Measurements from ENCODE around the gene DDX39A. TPM values are rescaled to one million over a fixed set of nuclear protein-coding genes. Genes with fewer than 3 reads are reported as not detected.

DDX39A gene
- polyA plus RNA-seq, 4 donors = 61.9 to 139 (median 125) TPM

DNA sequence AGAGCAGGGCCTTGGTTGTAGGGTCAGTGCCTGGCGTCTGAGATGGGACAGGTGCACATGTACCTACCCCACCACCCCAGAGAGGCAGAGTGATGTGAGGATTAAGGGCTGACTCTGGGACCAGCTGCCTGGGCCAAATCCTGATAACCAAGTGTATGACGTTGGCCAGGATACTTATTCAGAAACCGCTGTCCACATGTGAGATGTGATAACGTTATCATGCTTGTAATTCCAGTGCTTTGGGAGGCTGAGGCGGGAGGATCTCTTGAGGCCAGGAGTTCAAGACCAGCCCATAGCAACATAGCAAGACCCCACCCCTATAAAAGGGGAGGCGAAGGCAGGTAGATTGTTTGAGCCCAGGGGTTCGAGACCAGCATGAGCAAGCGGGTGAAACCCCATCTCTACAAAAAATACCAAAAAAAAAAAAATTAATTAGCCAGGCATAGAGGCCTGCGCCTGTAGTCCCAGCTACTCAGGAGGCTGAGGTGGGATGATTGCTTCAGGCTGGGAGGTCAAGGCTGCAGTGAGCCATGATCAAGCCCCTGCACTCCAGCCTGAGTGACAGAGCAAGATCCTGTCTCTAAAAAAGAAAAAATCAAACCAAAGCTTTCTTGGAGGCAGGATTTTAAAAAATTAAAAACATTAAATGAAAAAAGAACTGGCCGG is 27.9 kb downstream of the DDX39A start:
- H3K4me1 ChIP-seq (ENCODE audit: control insufficient read depth in 3 of 3, insufficient read depth in 2 of 3, low read depth in 1 of 3, low read length in 2 of 3) = no peaks in the 10 kb centered on the region
- no peak overlapping the region for H3K4me3 ChIP-seq (ENCODE audit: low read depth in 1 of 3, low read length in 3 of 3)
- H3K36me3 ChIP-seq (ENCODE audit: control insufficient read depth in 3 of 3, insufficient read depth in 2 of 3, low read depth in 1 of 3, low read length in 3 of 3) = peaks cover 12 to 69% (median 19%) of the 10 kb centered on the region in 3 donors
- DNase-seq = no peak
- H3K9me3 ChIP-seq (ENCODE audit: control insufficient read depth in 2 of 2, insufficient read depth in 1 of 2, low read depth in 1 of 2, low read length in 1 of 2) = no peaks in the 10 kb centered on the region
- no peak overlapping the region for H3K27ac ChIP-seq (ENCODE audit: low read depth in 1 of 3, low read length in 2 of 3)
- H3K27me3 ChIP-seq (ENCODE audit: control insufficient read depth in 3 of 3, insufficient read depth in 3 of 3, low read length in 3 of 3) = no peaks in the 10 kb centered on the region
- FAIRE-seq = no peak
- WGBS, 3 donors = 91 to 92% (median 92%) methylated on average over 10 of the region's 10 CpGs

DNA sequence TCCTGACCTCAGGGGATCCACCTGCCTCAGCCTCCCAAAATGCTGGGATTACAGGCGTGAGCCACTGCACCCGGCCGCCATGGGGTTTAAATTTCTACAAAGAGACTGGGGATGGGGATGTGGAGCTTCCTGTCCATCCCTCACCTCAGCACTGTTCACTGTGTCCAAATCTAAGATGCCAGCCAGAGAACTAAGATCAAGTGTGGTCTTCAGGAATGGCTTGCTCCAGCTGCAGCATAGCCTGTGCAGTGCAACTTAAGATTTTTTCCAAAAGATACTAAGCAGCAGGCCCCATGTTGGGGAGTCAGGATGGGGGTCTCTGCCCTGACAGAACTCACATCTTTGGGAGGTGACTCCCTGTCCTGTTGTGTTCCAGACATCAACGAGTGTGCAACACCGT is 28.6 kb downstream of the DDX39A start:
- DNase-seq (no peak), FAIRE-seq (no peak)
- no peaks in the 10 kb centered on the region for H3K27me3 ChIP-seq (ENCODE audit: control insufficient read depth in 3 of 3, insufficient read depth in 3 of 3, low read length in 3 of 3)
- H3K4me1 ChIP-seq (ENCODE audit: control insufficient read depth in 3 of 3, insufficient read depth in 2 of 3, low read depth in 1 of 3, low read length in 2 of 3) = no peaks in the 10 kb centered on the region
- H3K4me3 ChIP-seq (ENCODE audit: low read depth in 1 of 3, low read length in 3 of 3) = no peak overlapping the region
- peaks cover 12 to 63% (median 19%) of the 10 kb centered on the region in 3 donors for H3K36me3 ChIP-seq (ENCODE audit: control insufficient read depth in 3 of 3, insufficient read depth in 2 of 3, low read depth in 1 of 3, low read length in 3 of 3)
- no peaks in the 10 kb centered on the region for H3K9me3 ChIP-seq (ENCODE audit: control insufficient read depth in 2 of 2, insufficient read depth in 1 of 2, low read depth in 1 of 2, low read length in 1 of 2)
- no peak overlapping the region for H3K27ac ChIP-seq (ENCODE audit: low read depth in 1 of 3, low read length in 2 of 3)
- 94 to 98% (median 96%) methylated on average over 5 of the region's 5 CpGs for WGBS, 3 donors

DNA sequence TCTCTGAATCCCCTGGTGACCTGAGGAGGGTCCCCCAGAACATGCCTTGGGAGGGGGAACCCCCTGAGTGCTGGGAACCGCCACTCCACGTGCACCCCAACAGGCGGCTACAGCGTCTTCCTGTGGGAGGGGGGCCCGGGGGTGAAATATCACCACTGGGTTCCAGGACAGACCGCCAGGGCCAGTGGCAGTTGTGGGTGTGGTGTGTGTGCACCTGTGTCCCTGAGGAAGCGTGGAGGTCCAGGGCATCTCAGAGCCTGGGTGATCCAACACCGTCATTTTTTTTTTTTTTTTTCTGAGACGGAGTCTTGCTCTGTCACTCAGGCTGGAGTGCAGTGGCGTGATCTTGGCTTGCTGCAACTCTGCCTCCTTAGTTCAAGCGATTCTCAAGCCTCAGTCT is 33.6 kb downstream of the DDX39A start:
- Histone ChIP-seq H3K9me3 (ENCODE audit: control insufficient read depth in 2 of 2, insufficient read depth in 1 of 2, low read depth in 1 of 2, low read length in 1 of 2) (no peaks in the 10 kb centered on the region), H3K4me1 (ENCODE audit: control insufficient read depth in 3 of 3, insufficient read depth in 2 of 3, low read depth in 1 of 3, low read length in 2 of 3) (peaks cover 0 to 25% (median 4%) of the 10 kb centered on the region in 3 donors), H3K27me3 (ENCODE audit: control insufficient read depth in 3 of 3, insufficient read depth in 3 of 3, low read length in 3 of 3) (no peaks in the 10 kb centered on the region), H3K4me3 (ENCODE audit: low read depth in 1 of 3, low read length in 3 of 3) (peak overlapping the region in 1 of 3 donors; percentile 17), H3K36me3 (ENCODE audit: control insufficient read depth in 3 of 3, insufficient read depth in 2 of 3, low read depth in 1 of 3, low read length in 3 of 3) (peaks cover under 1 to 20% (median 1%) of the 10 kb centered on the region in 3 donors), H3K27ac (ENCODE audit: low read depth in 1 of 3, low read length in 2 of 3) (peak overlapping the region in 1 of 3 donors; percentile 32)
- FAIRE-seq (no peak), DNase-seq (no peak)
- 43 to 57% (median 55%) methylated on average over 11 of the region's 11 CpGs for WGBS, 3 donors

DNA sequence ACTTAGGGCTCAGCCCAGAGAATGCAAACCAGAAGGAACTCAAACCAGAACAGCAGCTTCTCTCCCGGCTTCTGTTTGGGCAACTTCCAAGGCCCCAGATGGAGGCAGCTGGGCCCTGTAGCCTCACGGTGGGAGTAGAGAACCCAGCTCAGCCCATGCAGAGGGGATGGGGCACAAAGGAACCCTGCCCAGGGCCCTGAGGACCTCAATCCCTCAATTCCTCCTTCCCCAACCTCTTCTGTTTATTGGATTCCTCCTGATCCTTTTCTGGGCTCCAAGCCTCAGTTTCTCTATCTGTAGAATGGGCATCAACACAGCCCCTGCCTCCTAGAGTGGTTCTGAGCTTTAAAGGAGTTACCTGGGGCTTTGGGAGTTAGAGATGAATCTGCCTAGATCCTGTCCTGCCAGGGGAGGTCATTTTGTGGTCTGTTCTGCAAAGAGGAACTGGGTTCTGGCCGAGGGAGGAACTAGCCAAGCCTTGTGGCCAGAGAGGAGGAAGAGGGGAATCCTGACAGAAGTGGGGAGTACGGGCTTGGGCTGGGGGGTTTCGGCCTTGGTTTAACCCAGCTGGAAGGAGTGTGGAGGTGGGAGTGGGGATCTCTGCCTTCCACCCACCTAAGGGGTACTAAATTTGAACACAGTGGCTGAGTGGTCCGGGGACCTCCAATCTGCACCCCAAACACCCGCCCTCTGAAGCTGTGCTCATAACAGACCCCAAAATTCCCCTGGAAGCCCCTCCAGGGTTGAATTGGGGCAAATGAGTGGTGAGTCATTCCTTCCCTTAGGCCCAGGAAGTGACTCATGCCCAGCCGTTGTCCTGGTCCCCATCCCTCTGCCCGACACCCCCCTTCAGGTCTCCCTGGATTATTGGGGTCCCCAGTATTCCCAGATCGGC is 35.2 kb downstream of the DDX39A start:
- 23 to 38% (median 33%) methylated on average over 10 of the region's 10 CpGs for WGBS, 3 donors
- peak; percentile 49 to 64 for DNase-seq

DNA sequence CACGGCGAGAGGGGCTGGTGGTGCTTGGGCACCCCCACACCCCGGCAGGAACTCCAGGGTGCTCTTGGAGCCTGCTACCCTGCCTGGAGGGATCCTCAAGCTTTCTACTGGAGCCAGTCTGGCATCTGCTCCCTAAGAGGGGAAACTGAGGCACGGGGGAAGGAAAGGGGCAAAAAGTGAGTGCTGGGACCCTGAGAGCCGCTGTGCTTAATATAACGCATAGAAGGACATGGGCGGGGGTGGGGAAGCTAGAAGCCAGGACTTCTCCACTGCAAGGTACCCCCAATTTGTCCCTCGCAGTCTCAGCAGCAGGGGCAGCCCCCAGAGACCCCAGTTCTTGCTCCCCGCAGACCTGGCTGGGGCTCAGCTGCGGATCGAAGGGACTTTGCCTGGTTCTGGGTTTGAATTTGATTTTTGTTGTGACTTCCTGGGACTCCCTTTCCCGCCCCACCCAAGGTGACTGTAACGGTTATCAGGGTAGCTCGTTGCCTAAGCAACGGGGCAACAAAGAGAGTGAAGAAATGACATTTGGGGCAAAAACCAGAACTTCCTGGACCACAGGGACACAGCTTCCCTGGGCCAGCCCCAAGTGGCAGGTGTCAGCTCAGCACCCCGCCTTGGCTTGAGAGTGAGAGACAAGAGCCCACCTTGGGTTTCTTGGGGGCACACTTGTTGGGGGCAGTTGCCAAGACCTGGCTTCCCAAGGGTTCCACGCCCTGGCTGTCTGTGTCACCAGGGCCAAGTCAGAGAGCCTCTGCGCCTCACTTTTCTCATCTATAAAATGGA is 37.3 kb downstream of the DDX39A start:
- Histone ChIP-seq H3K4me3 (ENCODE audit: low read depth in 1 of 3, low read length in 3 of 3) (peak overlapping the region; percentile 51 to 79 (median 69)), H3K27me3 (ENCODE audit: control insufficient read depth in 3 of 3, insufficient read depth in 3 of 3, low read length in 3 of 3) (no peaks in the 10 kb centered on the region), H3K9me3 (ENCODE audit: control insufficient read depth in 2 of 2, insufficient read depth in 1 of 2, low read depth in 1 of 2, low read length in 1 of 2) (no peaks in the 10 kb centered on the region), H3K36me3 (ENCODE audit: control insufficient read depth in 3 of 3, insufficient read depth in 2 of 3, low read depth in 1 of 3, low read length in 3 of 3) (peaks cover 0 to 8% (median 0%) of the 10 kb centered on the region in 3 donors), H3K4me1 (ENCODE audit: control insufficient read depth in 3 of 3, insufficient read depth in 2 of 3, low read depth in 1 of 3, low read length in 2 of 3) (peaks cover 0 to 38% (median 4%) of the 10 kb centered on the region in 3 donors), H3K27ac (ENCODE audit: low read depth in 1 of 3, low read length in 2 of 3) (peak overlapping the region; percentile 77 to 94 (median 89))
- FAIRE-seq (no peak), DNase-seq (peak; percentile 86 to 88)
- 2 to 11% (median 5%) methylated on average over 17 to 18 of the region's 18 CpGs for WGBS, 3 donors

More for the DNA sequence above, 35.2 kb downstream of the DDX39A start:
- Histone ChIP-seq H3K27ac (ENCODE audit: low read depth in 1 of 3, low read length in 2 of 3) (peak overlapping the region; percentile 19 to 90 (median 52)), H3K9me3 (ENCODE audit: control insufficient read depth in 2 of 2, insufficient read depth in 1 of 2, low read depth in 1 of 2, low read length in 1 of 2) (no peaks in the 10 kb centered on the region), H3K4me1 (ENCODE audit: control insufficient read depth in 3 of 3, insufficient read depth in 2 of 3, low read depth in 1 of 3, low read length in 2 of 3) (peaks cover 0 to 36% (median 4%) of the 10 kb centered on the region in 3 donors), H3K27me3 (ENCODE audit: control insufficient read depth in 3 of 3, insufficient read depth in 3 of 3, low read length in 3 of 3) (no peaks in the 10 kb centered on the region), H3K4me3 (ENCODE audit: low read depth in 1 of 3, low read length in 3 of 3) (peak overlapping the region; percentile 0 to 48 (median 45)), H3K36me3 (ENCODE audit: control insufficient read depth in 3 of 3, insufficient read depth in 2 of 3, low read depth in 1 of 3, low read length in 3 of 3) (peaks cover 0 to 15% (median 0%) of the 10 kb centered on the region in 3 donors)
- FAIRE-seq = no peak

DNA sequence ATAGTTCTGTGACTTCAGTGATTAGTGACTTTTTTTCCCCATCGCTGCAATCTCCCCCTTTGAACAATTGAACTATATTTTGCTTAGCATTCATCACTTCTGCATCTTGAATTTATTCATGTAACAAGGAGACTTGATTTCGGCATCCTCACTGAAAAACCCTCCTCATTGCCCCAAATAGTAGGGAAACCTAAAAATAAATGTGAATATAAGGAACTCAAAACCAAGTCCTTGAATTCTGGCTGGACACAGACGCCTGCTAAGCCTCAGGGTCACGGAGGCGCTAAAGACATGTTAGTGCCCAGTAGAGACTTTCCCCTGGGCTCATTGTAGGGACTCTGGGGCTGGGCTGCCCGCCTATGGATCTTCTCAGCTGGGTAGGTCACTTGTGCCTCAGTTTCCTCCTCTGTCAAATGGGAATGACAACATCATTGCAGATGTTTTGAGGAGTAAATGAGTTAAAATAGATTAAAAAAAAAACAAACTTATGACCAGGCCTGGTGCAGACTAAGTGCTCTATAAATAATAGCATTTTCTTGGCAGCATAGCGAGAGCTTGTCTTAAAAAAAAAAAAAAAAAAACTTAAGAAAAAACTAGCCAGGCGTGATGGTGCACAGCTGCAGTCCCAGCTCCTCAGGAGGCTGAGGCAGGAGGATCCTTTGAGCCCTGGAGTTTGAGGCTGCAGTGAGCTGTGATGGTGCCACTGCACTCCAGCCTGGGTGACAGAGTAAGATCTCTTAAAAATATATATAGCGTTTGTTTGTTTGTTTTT is 39.7 kb downstream of the DDX39A start:
- Histone ChIP-seq H3K36me3 (ENCODE audit: control insufficient read depth in 3 of 3, insufficient read depth in 2 of 3, low read depth in 1 of 3, low read length in 3 of 3) (no peaks in the 10 kb centered on the region), H3K4me3 (ENCODE audit: low read depth in 1 of 3, low read length in 3 of 3) (no peak overlapping the region), H3K9me3 (ENCODE audit: control insufficient read depth in 2 of 2, insufficient read depth in 1 of 2, low read depth in 1 of 2, low read length in 1 of 2) (no peaks in the 10 kb centered on the region), H3K27ac (ENCODE audit: low read depth in 1 of 3, low read length in 2 of 3) (peak overlapping the region in 2 of 3 donors; percentile 57 to 94), H3K27me3 (ENCODE audit: control insufficient read depth in 3 of 3, insufficient read depth in 3 of 3, low read length in 3 of 3) (no peaks in the 10 kb centered on the region), H3K4me1 (ENCODE audit: control insufficient read depth in 3 of 3, insufficient read depth in 2 of 3, low read depth in 1 of 3, low read length in 2 of 3) (peaks cover 2 to 40% (median 8%) of the 10 kb centered on the region in 3 donors)
- FAIRE-seq (no peak), DNase-seq (no peak)
- 58 to 89% (median 81%) methylated on average over 9 of the region's 9 CpGs for WGBS, 3 donors

DNA sequence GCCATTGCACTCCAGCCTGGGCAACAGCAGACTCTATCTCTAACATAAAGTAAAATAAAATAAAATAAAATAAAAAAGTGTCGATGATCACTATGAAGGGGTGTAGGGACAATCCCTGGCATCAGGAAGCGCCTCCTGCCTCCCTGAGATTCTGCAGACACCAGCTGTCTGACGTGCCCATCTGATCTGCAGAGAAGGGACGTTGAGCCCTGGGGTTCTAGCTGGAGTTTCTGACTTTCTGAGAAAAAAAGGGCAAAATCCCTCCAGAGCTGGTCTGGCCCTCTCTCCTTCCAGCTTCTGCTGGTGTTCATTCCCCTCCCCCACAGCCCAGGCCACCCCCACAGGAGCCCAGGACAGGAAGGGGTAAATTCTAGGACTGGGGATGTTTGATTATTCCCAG is 40.3 kb downstream of the DDX39A start:
- H3K27me3 ChIP-seq (ENCODE audit: control insufficient read depth in 3 of 3, insufficient read depth in 3 of 3, low read length in 3 of 3) = no peaks in the 10 kb centered on the region
- no peak for FAIRE-seq
- H3K27ac ChIP-seq (ENCODE audit: low read depth in 1 of 3, low read length in 2 of 3) = peak overlapping the region in 1 of 3 donors; percentile 12
- peaks cover 0 to 34% (median 8%) of the 10 kb centered on the region in 3 donors for H3K4me1 ChIP-seq (ENCODE audit: control insufficient read depth in 3 of 3, insufficient read depth in 2 of 3, low read depth in 1 of 3, low read length in 2 of 3)
- H3K9me3 ChIP-seq (ENCODE audit: control insufficient read depth in 2 of 2, insufficient read depth in 1 of 2, low read depth in 1 of 2, low read length in 1 of 2) = no peaks in the 10 kb centered on the region
- no peaks in the 10 kb centered on the region for H3K36me3 ChIP-seq (ENCODE audit: control insufficient read depth in 3 of 3, insufficient read depth in 2 of 3, low read depth in 1 of 3, low read length in 3 of 3)
- WGBS, 3 donors = 77 to 85% (median 84%) methylated on average over 4 of the region's 4 CpGs
- no peak overlapping the region for H3K4me3 ChIP-seq (ENCODE audit: low read depth in 1 of 3, low read length in 3 of 3)
- no peak for DNase-seq

All from small intestine (tissue), 7 donors.